Mammary epithelial cell (primary cell): ENCODE results near the gene CLTCL1.

ENCODE experiments used
- EZH2 ChIP-seq: IDR thresholded peaks from 2 replicates; pipeline ENCODE4 v1.6.1; 2012; ENCODE audit warnings: low read length, inconsistent platforms, borderline replicate concordance
- TF ChIP-seq, protein P1 (sequence below), 2 donors: IDR thresholded peaks in 1 of 2; conservative IDR thresholded peaks in 1 of 2; 2 replicates each; pipeline ENCODE4 v1.5.1; 2011 to 2012; ENCODE audit warnings: inconsistent platforms in 2 of 2, low read length in 2 of 2, mild to moderate bottlenecking in 2 of 2, control low read depth in 1 of 2, low read depth in 1 of 2; ENCODE audit not compliant: insufficient read depth in 1 of 2; ENCODE audit errors: extremely low read depth in 1 of 2

GRCh38 chr22:19181786-19182471 is 109.6 kb downstream of the CLTCL1 start:
- TF ChIP-seq, protein P1, sequence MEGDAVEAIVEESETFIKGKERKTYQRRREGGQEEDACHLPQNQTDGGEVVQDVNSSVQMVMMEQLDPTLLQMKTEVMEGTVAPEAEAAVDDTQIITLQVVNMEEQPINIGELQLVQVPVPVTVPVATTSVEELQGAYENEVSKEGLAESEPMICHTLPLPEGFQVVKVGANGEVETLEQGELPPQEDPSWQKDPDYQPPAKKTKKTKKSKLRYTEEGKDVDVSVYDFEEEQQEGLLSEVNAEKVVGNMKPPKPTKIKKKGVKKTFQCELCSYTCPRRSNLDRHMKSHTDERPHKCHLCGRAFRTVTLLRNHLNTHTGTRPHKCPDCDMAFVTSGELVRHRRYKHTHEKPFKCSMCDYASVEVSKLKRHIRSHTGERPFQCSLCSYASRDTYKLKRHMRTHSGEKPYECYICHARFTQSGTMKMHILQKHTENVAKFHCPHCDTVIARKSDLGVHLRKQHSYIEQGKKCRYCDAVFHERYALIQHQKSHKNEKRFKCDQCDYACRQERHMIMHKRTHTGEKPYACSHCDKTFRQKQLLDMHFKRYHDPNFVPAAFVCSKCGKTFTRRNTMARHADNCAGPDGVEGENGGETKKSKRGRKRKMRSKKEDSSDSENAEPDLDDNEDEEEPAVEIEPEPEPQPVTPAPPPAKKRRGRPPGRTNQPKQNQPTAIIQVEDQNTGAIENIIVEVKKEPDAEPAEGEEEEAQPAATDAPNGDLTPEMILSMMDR (conservative IDR thresholded peaks at IDR 0.05 in 1 of 2, IDR thresholded peaks at IDR 0.05 in 1 of 2; ENCODE audit: extremely low read depth in 1 of 2, insufficient read depth in 1 of 2, low read depth in 1 of 2, low read length in 2 of 2) = no peak
- no peak for TF ChIP-seq EZH2
